Activated CD4-positive, alpha-beta memory T cell treated with anti-CD3 and anti-CD28 coated beads for 36 hours (primary cell): Measurements from ENCODE around the gene ERAL1. TPM values are rescaled to one million over a fixed set of nuclear protein-coding genes. Genes with fewer than 3 reads are reported as not detected.

Source experiments
- CTCF ChIA-PET: fragments of 350-600 bp; sonication (Branson Sonifier 250); formaldehyde crosslinking; loops from one replicate; lab custom pipeline; 2021; ENCODE audit warnings: antibody characterized with exemption, inconsistent platforms; lab: Charles Lee
- POLR2A ChIA-PET: fragments of 350-600 bp; sonication (Branson Sonifier 250); formaldehyde crosslinking; loops from one replicate; lab custom pipeline; 2021; ENCODE audit warnings: antibody characterized with exemption; lab: Charles Lee
- DNase-seq: peaks from one replicate; pipeline ENCODE4 v3.0.0-alpha.2; 2020
- H3K27ac Mint-ChIP-seq: one replicate; pipeline ENCODE4 v1.8.0; 2021; ENCODE audit warnings: mixed read lengths
- H3K27me3 Mint-ChIP-seq: one replicate; pipeline ENCODE4 v1.8.0; 2021; ENCODE audit warnings: mixed read lengths
- H3K36me3 Mint-ChIP-seq: one replicate; pipeline ENCODE4 v1.8.0; 2021; ENCODE audit warnings: mixed read lengths
- H3K4me1 Mint-ChIP-seq: one replicate; pipeline ENCODE4 v1.8.0; 2021; ENCODE audit warnings: low read depth, mixed read lengths
- H3K4me3 Mint-ChIP-seq: one replicate; pipeline ENCODE4 v1.8.0; 2021; ENCODE audit warnings: mild to moderate bottlenecking, mixed read lengths
- H3K9me3 Mint-ChIP-seq: one replicate; pipeline ENCODE4 v1.8.0; 2021; ENCODE audit warnings: mixed read lengths
- intact Hi-C: fragments of 100-400 bp; cut with micrococcal nuclease; formaldehyde crosslinking; loops from one replicate; pipeline ENCODE4 v1.15.1; 2023
- total RNA-seq, 2 experiments: library from RNA; stranded (reverse); gene quantifications; one replicate each; pipeline ENCODE4 v1.2.3, GENCODE V29; 2021

Gene ERAL1
- total RNA-seq, 2 experiments from 2014 or later = 43.0 to 48.5 TPM

DNA sequence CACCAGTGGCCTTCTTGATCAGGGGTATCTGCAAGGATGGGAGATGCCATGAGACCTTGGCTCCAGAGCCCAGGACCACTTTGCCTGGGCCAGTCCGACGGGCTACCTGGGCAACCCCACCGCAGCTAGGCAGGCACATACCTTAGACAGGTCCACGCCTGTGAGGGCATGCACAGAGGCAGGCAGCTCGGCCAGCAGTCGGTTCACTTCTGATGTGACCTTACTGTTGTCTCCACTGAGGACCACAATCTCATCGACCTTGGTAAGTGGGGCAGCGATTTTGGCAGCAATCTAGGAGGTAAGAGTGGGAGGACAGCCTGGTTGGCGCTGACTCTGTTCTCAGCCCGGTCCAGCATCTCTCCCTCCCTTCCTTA, 25.7 kb downstream of the ERAL1 start:
- ChIA-PET POLR2A (no interaction called here), CTCF (no interaction called here)
- H3K4me1 Mint-ChIP-seq = peaks cover 26% of the 10 kb centered on the region
- intact Hi-C loops = no loop called here
- peaks cover 42% of the 10 kb centered on the region for H3K36me3 Mint-ChIP-seq
- no peaks in the 10 kb centered on the region for H3K9me3 Mint-ChIP-seq
- DNase-seq = no peak
- H3K4me3 Mint-ChIP-seq = no peak overlapping the region
- no peak overlapping the region for H3K27ac Mint-ChIP-seq
- no peaks in the 10 kb centered on the region for H3K27me3 Mint-ChIP-seq

DNA sequence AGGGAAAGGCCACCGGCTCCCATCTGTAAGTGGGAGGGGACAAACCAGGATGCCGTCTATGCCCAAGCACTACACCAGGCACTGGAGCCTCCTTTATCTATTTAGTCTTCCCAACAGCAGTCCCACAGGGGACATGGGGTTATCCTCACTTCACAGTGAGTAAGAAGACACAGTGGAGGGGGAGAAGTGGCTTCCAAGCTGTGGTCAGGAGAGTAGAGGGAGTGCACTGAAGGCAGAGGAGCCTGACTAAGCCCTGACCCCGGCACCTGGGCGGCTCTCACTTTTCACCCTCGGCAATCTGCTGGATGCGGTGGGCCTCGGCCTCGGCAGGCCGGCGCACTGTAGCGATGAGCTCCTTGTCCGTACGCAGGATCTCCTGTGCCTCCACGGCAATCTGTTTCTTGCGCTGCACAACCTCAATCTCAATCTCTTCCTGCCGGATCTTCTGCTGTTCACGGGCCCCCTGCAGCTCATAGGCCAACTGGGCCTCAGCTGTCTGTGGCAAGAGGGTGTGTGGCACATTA, 26.8 kb downstream of the ERAL1 start:
- DNase-seq = no peak
- peaks cover 42% of the 10 kb centered on the region for H3K36me3 Mint-ChIP-seq
- POLR2A ChIA-PET = interaction anchor here (1.2 kb wide), 1 partner anchor 16 kb away, joined by 3 read pairs; the partner anchor contains the start of gene FLOT2
- intact Hi-C loops = no loop called here
- peaks cover 16% of the 10 kb centered on the region for H3K4me1 Mint-ChIP-seq
- H3K27ac Mint-ChIP-seq = no peak overlapping the region
- no peaks in the 10 kb centered on the region for H3K27me3 Mint-ChIP-seq
- no peaks in the 10 kb centered on the region for H3K9me3 Mint-ChIP-seq
- CTCF ChIA-PET = interaction anchor here (1.4 kb wide), 1 partner anchor 118 kb away, joined by 4 read pairs; no protein-coding TSS in a partner anchor
- no peak overlapping the region for H3K4me3 Mint-ChIP-seq

DNA sequence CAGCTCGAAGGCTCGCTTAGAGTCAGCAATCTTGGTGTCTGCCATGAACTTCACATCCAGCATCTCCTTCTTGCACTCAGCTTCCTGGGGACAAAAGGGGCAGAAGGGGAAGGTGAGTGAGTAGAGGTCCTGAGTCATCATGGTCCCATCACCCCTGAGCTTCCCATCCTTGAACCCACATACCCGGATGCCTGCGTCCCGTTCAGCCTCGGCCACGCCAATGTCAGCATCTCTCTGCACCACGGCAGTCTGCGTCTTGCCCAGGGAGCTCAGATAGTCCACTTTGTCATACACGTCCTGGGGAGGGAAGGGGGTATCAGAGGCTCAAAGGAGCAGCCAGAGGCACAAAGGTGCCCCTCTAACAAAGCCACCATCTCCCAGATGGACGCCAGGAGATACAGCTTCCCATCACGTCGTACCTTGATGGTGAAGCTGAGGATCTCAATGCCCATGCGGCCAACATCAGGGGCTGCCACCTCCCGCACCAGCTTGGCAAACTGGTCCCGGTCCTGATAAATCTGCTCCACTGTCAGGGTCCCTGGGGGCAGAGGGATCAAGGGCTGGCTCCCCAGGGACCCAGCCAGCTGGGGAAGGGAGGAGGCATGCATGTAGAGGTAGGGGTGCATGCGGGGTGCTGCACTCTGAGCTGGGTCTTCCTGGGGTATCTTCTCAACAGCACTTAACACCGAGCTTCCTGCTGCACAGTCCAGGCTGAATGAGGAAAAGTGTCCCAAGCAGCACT, 27.5 kb downstream of the ERAL1 start:
- Mint-ChIP-seq H3K36me3 (peaks cover 42% of the 10 kb centered on the region), H3K9me3 (no peaks in the 10 kb centered on the region), H3K27ac (no peak overlapping the region), H3K4me3 (no peak overlapping the region), H3K27me3 (no peaks in the 10 kb centered on the region), H3K4me1 (peaks cover 10% of the 10 kb centered on the region)
- DNase-seq = no peak
- ChIA-PET POLR2A (interaction anchor here (1.2 kb wide), 1 partner anchor 16 kb away, joined by 3 read pairs; the partner anchor contains the start of gene FLOT2), CTCF (interaction anchor here (0.7 to 1.4 kb wide), 2 partner anchors 119 to 155 kb away, joined by 3 to 4 read pairs; no protein-coding TSS in a partner anchor)
- intact Hi-C loops = no loop called here

DNA sequence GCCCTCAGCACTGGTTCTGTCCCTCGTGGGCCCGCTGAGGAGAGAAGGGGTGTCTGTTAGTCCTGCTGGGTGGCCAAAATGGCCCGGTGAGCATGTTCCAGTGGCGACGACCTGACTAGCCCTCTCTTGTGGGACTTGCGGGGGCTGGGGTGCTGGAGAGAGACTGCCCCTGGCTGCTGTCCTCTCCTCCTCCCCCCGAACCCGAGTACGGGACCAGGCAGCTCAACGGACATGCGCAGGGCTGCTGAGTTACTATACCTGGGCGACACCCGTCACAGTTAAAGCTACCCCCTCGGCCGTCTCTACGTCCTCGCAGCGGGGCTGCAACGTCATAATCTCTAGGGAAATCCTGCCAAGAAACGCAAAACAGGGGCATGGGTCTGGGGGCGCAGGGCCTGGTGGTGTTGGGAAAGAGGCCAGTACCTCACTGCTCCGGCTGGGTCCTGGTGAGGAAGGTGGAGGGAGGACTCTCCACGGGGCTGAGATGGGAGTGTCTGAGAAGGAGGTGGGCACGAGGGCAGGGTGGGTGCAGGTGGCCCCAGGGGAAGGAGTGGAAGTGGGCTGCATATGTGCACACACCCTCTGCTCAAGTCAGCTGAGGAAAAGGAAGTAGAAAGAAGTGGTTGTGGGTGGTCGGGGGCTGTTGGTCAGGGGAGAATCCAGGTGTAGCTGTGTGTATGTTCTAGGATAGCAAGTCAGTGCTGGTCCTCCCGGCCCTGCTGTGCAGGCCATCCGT, 29.3 kb downstream of the ERAL1 start:
- Mint-ChIP-seq H3K4me3 (no peak overlapping the region), H3K36me3 (peaks cover 29% of the 10 kb centered on the region), H3K27me3 (no peaks in the 10 kb centered on the region), H3K27ac (no peak overlapping the region), H3K9me3 (no peaks in the 10 kb centered on the region), H3K4me1 (peaks cover 4% of the 10 kb centered on the region)
- intact Hi-C loops = no loop called here
- ChIA-PET POLR2A (interaction anchor here (1.0 kb wide), 1 partner anchor 13 kb away, joined by 3 read pairs; no protein-coding TSS in a partner anchor), CTCF (interaction anchor here (0.7 to 1.0 kb wide), 2 partner anchors 35 to 120 kb away, joined by 3 read pairs; no protein-coding TSS in a partner anchor)
- DNase-seq = no peak

DNA sequence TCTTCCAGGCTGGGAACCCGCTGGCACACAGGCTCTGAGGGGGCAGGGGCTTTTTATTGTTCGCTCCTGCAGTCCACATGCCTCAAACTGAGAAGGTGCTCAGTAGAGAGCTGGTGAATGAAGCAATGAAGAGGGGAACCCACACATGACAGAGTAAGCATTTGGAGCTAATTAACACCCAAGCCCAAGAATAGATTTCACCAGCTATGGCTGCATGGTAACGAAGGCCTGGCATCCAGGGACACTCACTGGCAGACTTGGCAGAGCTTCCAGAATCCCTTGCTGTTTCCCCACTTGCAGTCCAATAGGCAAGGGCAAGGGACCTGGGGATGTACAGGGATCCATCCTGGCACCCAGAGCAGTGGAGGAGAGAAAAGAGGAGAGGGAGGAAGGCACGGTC, 30.5 kb downstream of the ERAL1 start:
- H3K27ac Mint-ChIP-seq = peak overlapping the region; percentile 18
- no peak overlapping the region for H3K4me3 Mint-ChIP-seq
- peaks cover 21% of the 10 kb centered on the region for H3K36me3 Mint-ChIP-seq
- CTCF ChIA-PET = interaction anchor here (0.5 kb wide), 1 partner anchor 30 kb away, joined by 3 read pairs; no protein-coding TSS in a partner anchor
- intact Hi-C loops = no loop called here
- H3K27me3 Mint-ChIP-seq = no peaks in the 10 kb centered on the region
- DNase-seq = no peak
- H3K4me1 Mint-ChIP-seq = peaks cover 8% of the 10 kb centered on the region
- H3K9me3 Mint-ChIP-seq = no peaks in the 10 kb centered on the region
- POLR2A ChIA-PET = no interaction called here

DNA sequence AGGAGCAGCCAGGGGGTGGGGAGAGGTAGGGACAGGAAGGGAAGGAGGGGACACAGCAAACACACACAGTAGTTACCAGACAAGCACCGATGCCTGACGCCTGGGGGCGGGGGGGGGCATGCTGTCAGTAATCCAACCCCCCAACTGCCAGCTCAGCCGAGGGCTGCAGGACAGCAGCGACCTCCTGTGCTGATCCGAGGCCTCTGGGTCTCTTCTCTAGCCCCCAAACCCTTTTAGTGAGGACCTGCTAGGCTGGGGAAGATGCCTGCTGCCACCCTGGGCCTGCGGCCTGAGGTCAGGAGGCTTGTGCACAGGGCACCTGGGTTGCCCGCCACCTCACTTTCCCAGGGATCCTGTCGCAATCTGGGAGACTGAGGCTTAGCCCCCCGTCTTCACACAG, 31.1 kb downstream of the ERAL1 start:
- H3K36me3 Mint-ChIP-seq = peaks cover 19% of the 10 kb centered on the region
- CTCF ChIA-PET = no interaction called here
- DNase-seq = no peak
- no peaks in the 10 kb centered on the region for H3K27me3 Mint-ChIP-seq
- H3K27ac Mint-ChIP-seq = no peak overlapping the region
- no peaks in the 10 kb centered on the region for H3K9me3 Mint-ChIP-seq
- intact Hi-C loops = no loop called here
- H3K4me3 Mint-ChIP-seq = no peak overlapping the region
- POLR2A ChIA-PET = no interaction called here
- H3K4me1 Mint-ChIP-seq = peaks cover 12% of the 10 kb centered on the region

DNA sequence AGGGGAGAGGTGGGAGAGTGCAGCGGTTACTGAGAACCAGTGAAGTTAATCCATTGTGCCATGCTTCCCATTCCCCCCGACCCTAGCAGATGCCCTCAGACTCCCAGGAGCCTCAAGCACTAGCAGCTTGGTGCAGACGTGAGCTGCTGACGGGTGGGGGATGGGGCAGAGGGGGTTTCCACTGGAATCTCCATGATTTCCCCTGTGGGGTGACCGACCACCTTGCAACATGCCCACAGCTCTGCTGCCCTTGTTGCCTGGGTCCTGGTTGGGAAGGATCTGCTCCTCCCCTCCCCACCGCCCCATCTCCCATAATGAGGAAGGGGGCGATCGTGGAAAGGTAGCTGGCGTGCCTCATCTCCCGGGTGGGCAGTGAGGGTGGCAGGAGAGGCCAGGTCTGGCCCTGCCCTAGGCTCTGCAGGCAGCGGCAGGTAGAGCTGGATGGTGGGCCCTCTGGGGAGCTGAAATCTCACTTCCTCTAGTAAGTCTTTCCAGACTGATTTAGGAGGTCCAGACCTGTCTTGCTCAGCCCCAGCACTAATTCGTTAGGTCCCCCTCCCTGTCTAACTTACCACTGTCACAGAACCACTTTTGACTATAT, 33.2 kb downstream of the ERAL1 start:
- Mint-ChIP-seq H3K4me3 (no peak overlapping the region), H3K9me3 (no peaks in the 10 kb centered on the region), H3K27me3 (no peaks in the 10 kb centered on the region), H3K36me3 (peaks cover 10% of the 10 kb centered on the region), H3K4me1 (peaks cover 30% of the 10 kb centered on the region), H3K27ac (no peak overlapping the region)
- ChIA-PET CTCF (no interaction called here), POLR2A (no interaction called here)
- DNase-seq = no peak
- intact Hi-C loops = no loop called here

DNA sequence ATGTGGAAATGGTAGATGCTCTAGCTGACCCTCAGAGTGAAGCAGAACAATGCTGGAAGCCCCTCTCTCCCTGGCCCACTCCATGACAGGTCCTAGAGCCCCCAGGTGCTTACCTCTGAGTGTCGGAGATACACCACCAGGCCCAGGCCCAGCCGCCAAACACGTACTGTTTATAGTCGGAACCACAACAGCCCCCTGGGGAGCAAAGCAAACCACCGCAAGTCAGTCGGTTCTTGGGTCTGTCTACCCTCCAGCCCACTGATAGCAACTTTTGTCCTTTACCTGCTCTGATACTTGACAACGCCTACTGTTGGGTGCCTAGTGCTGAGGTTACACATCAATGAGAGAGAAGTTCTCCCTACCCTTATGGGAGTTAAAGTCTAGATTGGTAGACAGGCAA, 34.0 kb downstream of the ERAL1 start:
- Mint-ChIP-seq H3K27ac (no peak overlapping the region), H3K36me3 (peaks cover 12% of the 10 kb centered on the region), H3K9me3 (no peaks in the 10 kb centered on the region), H3K27me3 (no peaks in the 10 kb centered on the region), H3K4me1 (peaks cover 38% of the 10 kb centered on the region), H3K4me3 (no peak overlapping the region)
- intact Hi-C loops = no loop called here
- no peak for DNase-seq
- ChIA-PET CTCF (no interaction called here), POLR2A (no interaction called here)

DNA sequence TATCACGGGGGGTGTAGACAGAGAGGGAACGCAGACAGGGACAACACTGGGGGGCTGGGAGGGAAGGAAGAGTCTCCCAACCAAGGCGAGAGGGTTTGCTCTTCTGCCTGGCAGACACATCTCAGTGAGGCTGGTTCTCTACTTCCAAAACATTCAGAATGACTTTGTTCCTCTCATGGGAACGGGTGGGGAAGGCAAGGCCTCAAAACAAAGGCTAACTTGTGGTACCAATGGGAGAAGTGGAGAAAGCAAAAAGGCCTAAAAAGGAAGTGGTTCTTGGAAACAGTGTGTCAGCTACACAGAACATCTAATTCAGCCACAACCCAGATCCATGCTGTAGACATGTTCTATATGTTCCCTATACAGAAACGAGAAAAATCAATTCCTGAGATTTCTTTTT, 35.2 kb downstream of the ERAL1 start:
- Mint-ChIP-seq H3K36me3 (peaks cover 11% of the 10 kb centered on the region), H3K27me3 (no peaks in the 10 kb centered on the region), H3K9me3 (no peaks in the 10 kb centered on the region), H3K4me3 (no peak overlapping the region), H3K27ac (peak overlapping the region; percentile 77), H3K4me1 (peaks cover 43% of the 10 kb centered on the region)
- ChIA-PET CTCF (interaction anchor here (0.9 kb wide), 1 partner anchor 41 kb away, joined by 3 read pairs; no protein-coding TSS in a partner anchor), POLR2A (no interaction called here)
- intact Hi-C loops = no loop called here
- no peak for DNase-seq

DNA sequence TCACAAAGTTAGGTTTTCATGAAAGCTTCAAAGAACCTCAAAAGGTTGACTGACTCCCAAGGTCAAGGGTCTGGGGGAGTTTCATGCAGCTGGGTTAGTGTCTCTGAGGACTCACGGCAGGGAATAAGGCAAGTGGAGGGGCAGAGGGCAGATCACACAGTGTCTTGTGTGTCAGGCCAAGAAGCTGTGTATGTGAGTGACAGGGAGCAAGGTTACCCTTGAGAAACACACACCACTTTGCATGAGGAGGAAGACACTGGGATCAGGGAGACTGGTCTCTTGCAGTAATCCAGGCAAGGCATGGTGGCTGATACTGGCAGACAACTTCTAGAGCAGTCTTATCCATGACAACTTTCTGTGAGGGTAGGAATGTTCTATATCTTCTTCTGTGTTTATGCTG, 36.4 kb downstream of the ERAL1 start:
- Mint-ChIP-seq H3K9me3 (no peaks in the 10 kb centered on the region), H3K4me3 (no peak overlapping the region), H3K27me3 (no peaks in the 10 kb centered on the region), H3K36me3 (peaks cover 7% of the 10 kb centered on the region), H3K4me1 (peaks cover 54% of the 10 kb centered on the region), H3K27ac (peak overlapping the region; percentile 82)
- intact Hi-C loops = no loop called here
- ChIA-PET POLR2A (no interaction called here), CTCF (interaction anchor here (0.6 to 2.6 kb wide), 4 partner anchors 12 to 348 kb away, joined by 3 to 17 read pairs (median 3); partner anchors contain the start of gene DHRS13)
- DNase-seq = no peak

DNA sequence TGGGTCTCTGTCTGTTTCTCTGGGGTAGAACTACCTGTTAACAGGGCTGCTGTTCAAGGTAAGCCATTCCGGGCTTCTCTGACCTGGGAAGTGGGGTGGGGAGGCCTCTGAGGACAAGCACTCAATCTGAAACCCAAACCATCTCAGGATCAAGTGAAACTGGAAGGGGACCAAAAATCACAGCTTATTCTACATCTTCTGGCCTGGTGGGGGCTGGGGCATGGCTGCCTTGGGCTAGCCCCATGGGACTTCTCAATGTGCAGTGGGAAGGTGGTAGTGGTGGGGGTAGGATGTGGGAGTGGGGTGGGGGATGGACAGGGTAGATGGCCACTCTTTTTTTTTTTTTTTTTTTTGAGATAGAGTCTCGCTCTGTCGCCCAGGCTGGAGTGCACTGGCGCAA, 37.2 kb downstream of the ERAL1 start:
- ChIA-PET POLR2A (interaction anchor here (0.9 to 1.5 kb wide), 2 partner anchors 9 to 43 kb away, joined by 3 to 5 read pairs; no protein-coding TSS in a partner anchor), CTCF (interaction anchor here (0.6 to 3.0 kb wide), 4 partner anchors 11 to 142 kb away, joined by 3 to 17 read pairs (median 8); partner anchors contain the start of gene DHRS13)
- no peak overlapping the region for H3K4me3 Mint-ChIP-seq
- H3K36me3 Mint-ChIP-seq = peaks cover 11% of the 10 kb centered on the region
- peak overlapping the region; percentile 82 for H3K27ac Mint-ChIP-seq
- intact Hi-C loops = no loop called here
- peaks cover 56% of the 10 kb centered on the region for H3K4me1 Mint-ChIP-seq
- H3K9me3 Mint-ChIP-seq = no peaks in the 10 kb centered on the region
- no peak for DNase-seq
- H3K27me3 Mint-ChIP-seq = no peaks in the 10 kb centered on the region
